ENCODE data around the gene SNX3.

DNA sequence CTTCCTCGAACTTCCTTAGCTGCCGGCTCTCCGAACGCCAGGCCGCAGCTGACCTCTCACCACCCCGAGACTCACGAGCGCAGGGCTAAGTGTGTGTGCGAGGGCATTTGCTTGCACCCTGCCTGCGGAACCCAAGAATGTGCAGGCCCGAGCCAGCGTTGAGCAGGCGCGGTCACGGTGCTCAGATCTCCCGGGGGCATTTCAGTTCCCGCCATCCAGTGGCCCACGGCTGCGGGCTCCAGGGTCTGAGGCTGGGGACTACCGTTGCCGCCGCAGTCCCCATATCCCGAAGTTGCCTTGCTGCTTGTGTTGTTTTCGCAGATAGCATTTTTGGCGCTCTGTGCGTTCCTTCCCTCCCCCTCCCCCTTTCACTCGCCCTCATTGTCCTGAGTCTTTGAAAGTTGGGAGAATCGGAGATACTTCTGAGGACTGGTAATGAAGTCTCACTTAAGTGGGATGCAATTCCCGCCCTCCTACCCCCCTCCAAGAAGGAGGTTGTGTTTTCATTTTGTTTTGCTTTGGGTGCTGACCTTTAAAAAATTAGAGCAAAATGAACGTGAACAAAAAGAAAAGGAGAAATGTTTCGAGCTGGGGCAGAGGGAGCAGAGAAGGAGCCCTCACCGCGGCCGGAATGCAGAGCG lies 93.3 kb downstream of the SNX3 start:
- no peak for TF ChIP-seq CTCF (conservative IDR thresholded peaks at IDR 0.05 in 1 of 2, IDR thresholded peaks at IDR 0.05 in 1 of 2; ENCODE audit: extremely low read depth in 1 of 2, insufficient read depth in 1 of 2, low read depth in 1 of 2, low read length in 2 of 2)
- no peak for TF ChIP-seq EZH2 (IDR thresholded peaks at IDR 0.05; ENCODE audit: borderline replicate concordance, low read length)

Measured in mammary epithelial cell (primary cell).